HFF-Myc (cell line): ENCODE results near the gene CRADD.

Experiments used
- DNase-seq: peaks from one replicate; pipeline ENCODE4 v3.0.0-alpha.2; 2011; ENCODE audit warnings: low read depth; ENCODE audit errors: extremely low read depth
- H3K4me3 ChIP-seq: replicated peaks from 2 replicates; pipeline ENCODE4 v1.5.1; 2011; ENCODE audit warnings: low read depth, mild to moderate bottlenecking, control low read depth, low read length
- CTCF ChIP-seq: IDR thresholded peaks from 2 replicates; pipeline ENCODE4 v1.5.1; 2012; ENCODE audit warnings: mild to moderate bottlenecking, low read depth, low read length, control low read depth; ENCODE audit errors: missing control alignments

The CRADD gene

GRCh38 chr12:93677195-93678064, at the start of gene CRADD:
Gene CRADD, plus strand, starts transcription at chr12:93677375.
- DNase-seq, result peak; percentile 97
- TF ChIP-seq CTCF, result no peak
- peak within 1 kb of the TSS; percentile 62 for H3K4me3 ChIP-seq

- DNase-seq, result no peak
- H3K4me3 ChIP-seq, result no peak overlapping the region
- no peak for TF ChIP-seq CTCF
Observed at GRCh38 chr12:93632383-93632782, 44.8 kb upstream of the CRADD start.

DNA sequence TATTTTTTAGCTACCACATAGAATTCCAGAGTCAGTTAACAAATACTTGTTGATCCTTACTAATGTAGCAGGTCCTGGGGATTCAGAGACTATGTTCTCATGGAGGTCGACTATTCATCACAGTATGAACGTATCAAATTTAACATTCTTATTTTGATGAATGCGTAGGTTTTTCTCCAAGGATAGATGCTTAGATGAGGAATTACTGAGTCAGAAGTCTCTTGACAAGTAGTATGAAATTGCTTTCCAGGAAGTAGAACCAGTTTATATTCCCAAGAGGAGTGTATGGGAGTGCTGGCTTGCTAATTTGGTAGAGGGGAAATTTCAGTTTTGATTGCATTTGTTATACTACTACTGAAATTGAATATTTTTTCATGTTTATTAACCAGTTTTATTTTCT, 42.8 kb upstream of the CRADD start:
- H3K4me3 ChIP-seq, result no peak overlapping the region
- DNase-seq, result no peak
- TF ChIP-seq CTCF, result no peak

- no peak for TF ChIP-seq CTCF
- no peak for DNase-seq
- H3K4me3 ChIP-seq, result no peak overlapping the region
Observed at GRCh38 chr12:93636708-93637107, 40.5 kb upstream of the CRADD start.

DNA sequence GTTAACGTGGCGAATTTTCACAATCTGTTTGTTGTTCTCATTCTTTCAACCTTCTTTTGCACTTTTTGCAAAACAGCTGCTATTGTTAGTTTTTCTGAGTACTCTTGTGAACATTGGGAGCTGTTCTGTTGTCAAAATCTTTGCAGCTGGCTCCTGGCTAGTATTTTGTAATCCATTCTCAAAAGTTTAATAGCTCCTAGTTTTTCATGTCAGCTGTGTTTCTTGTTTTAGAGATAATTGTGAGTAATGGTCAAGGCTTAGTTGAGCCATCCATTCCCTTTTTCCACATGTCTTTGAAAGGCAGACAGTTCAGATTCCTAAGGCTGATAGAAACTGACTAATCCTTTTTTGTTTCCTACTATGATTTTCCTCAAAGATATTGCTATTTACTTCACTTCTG, 39.1 kb upstream of the CRADD start:
- DNase-seq, result no peak
- TF ChIP-seq CTCF, result no peak

GRCh38 chr12:93638954-93639353, 38.2 kb upstream of the CRADD start:
- TF ChIP-seq CTCF, result no peak
- DNase-seq, result no peak

More for the DNA sequence above, 39.1 kb upstream of the CRADD start:
- H3K4me3 ChIP-seq, result no peak overlapping the region

More at GRCh38 chr12:93638954-93639353, 38.2 kb upstream of the CRADD start:
- H3K4me3 ChIP-seq, result no peak overlapping the region
